RWPE2 (cell line): ENCODE results near the gene KLHL26.

Source experiments
- ATAC-seq: fragments of 200-7000 bp; cut with Tn5 transposase; 3 replicates; pipeline ENCODE4 v1.9.1; 2021; ENCODE audit warnings: low read depth
- DNase-seq: peaks from one replicate; pipeline ENCODE4 v3.0.0-alpha.2; 2020; ENCODE audit warnings: low spot score
- H3K27ac ChIP-seq: fragments of 450-650 bp; 2 replicates; pipeline ENCODE4 v1.5.1; 2017; ENCODE audit warnings: mild to moderate bottlenecking; ENCODE audit not compliant: poor library complexity, severe bottlenecking
- H3K27me3 ChIP-seq: fragments of 250-450 bp; sonication (Bioruptor Pico); 2 replicates; pipeline ENCODE4 v1.5.1; 2021; ENCODE audit warnings: mild to moderate bottlenecking, moderate library complexity; ENCODE audit not compliant: insufficient read depth, poor library complexity, severe bottlenecking
- H3K36me3 ChIP-seq: fragments of 250-450 bp; sonication (Bioruptor Pico); 2 replicates; pipeline ENCODE4 v1.5.1; 2020; ENCODE audit warnings: low read depth, mild to moderate bottlenecking, moderate library complexity
- H3K4me1 ChIP-seq: fragments of 250-450 bp; sonication (Bioruptor Pico); 2 replicates; pipeline ENCODE4 v1.5.1; 2021; ENCODE audit warnings: mild to moderate bottlenecking, moderate library complexity; ENCODE audit not compliant: insufficient read depth, poor library complexity, severe bottlenecking
- H3K4me3 ChIP-seq: fragments of 250-450 bp; sonication (Bioruptor Pico); 2 replicates; pipeline ENCODE4 v1.5.1; 2021; ENCODE audit warnings: mild to moderate bottlenecking, moderate library complexity; ENCODE audit not compliant: severe bottlenecking
- H3K9me3 ChIP-seq: fragments of 250-450 bp; sonication (Bioruptor Pico); 2 replicates; pipeline ENCODE4 v1.5.1; 2021; ENCODE audit warnings: mild to moderate bottlenecking, moderate library complexity; ENCODE audit not compliant: severe bottlenecking
- CTCF ChIP-seq: fragments of 450-650 bp; IDR thresholded peaks from one replicate; pipeline ENCODE4 v1.5.1; 2017; ENCODE audit warnings: mild to moderate bottlenecking, moderate library complexity; ENCODE audit not compliant: poor library complexity, severe bottlenecking

The KLHL26 gene

GRCh38 chr19:18651300-18651699, 14.5 kb downstream of the KLHL26 start:
- no peak for DNase-seq
- peaks cover 12% of the 10 kb centered on the region for H3K4me1 ChIP-seq
- no peak for TF ChIP-seq CTCF
- no peaks in the 10 kb centered on the region for H3K36me3 ChIP-seq
- H3K27ac ChIP-seq, result no peak overlapping the region
- no peak overlapping the region for H3K4me3 ChIP-seq
- H3K27me3 ChIP-seq, result no peaks in the 10 kb centered on the region
- no peak for ATAC-seq
- H3K9me3 ChIP-seq, result no peaks in the 10 kb centered on the region

- no peak for TF ChIP-seq CTCF
- Histone ChIP-seq H3K36me3 (no peaks in the 10 kb centered on the region), H3K4me3 (no peak overlapping the region), H3K27ac (no peak overlapping the region), H3K27me3 (no peaks in the 10 kb centered on the region), H3K4me1 (peaks cover 12% of the 10 kb centered on the region), H3K9me3 (no peaks in the 10 kb centered on the region)
- no peak for ATAC-seq
- DNase-seq, result no peak
Measured at GRCh38 chr19:18651733-18652132, 14.9 kb downstream of the KLHL26 start.

- DNase-seq (no peak), ATAC-seq (no peak)
- H3K27ac ChIP-seq, result no peak overlapping the region
- H3K4me3 ChIP-seq, result no peak overlapping the region
- TF ChIP-seq CTCF, result no peak
- no peaks in the 10 kb centered on the region for H3K9me3 ChIP-seq
- no peaks in the 10 kb centered on the region for H3K27me3 ChIP-seq
- peaks cover 10% of the 10 kb centered on the region for H3K4me1 ChIP-seq
- H3K36me3 ChIP-seq, result no peaks in the 10 kb centered on the region
Measured at GRCh38 chr19:18653853-18654252, 17.0 kb downstream of the KLHL26 start.

- Histone ChIP-seq H3K36me3 (no peaks in the 10 kb centered on the region), H3K9me3 (no peaks in the 10 kb centered on the region), H3K4me3 (no peak overlapping the region), H3K27me3 (no peaks in the 10 kb centered on the region), H3K27ac (no peak overlapping the region), H3K4me1 (peaks cover 4% of the 10 kb centered on the region)
- no peak for TF ChIP-seq CTCF
- DNase-seq, result no peak
- no peak for ATAC-seq
Measured at GRCh38 chr19:18654469-18654868, 17.6 kb downstream of the KLHL26 start.

GRCh38 chr19:18655173-18655844, 18.5 kb downstream of the KLHL26 start:
- no peak for ATAC-seq
- no peak for TF ChIP-seq CTCF
- no peak for DNase-seq

More at GRCh38 chr19:18655173-18655844, 18.5 kb downstream of the KLHL26 start:
- no peaks in the 10 kb centered on the region for H3K27me3 ChIP-seq
- no peak overlapping the region for H3K4me3 ChIP-seq
- H3K9me3 ChIP-seq, result no peaks in the 10 kb centered on the region
- no peaks in the 10 kb centered on the region for H3K4me1 ChIP-seq
- H3K36me3 ChIP-seq, result no peaks in the 10 kb centered on the region
- no peak overlapping the region for H3K27ac ChIP-seq
